ENCODE data around the gene PBX2.

GRCh38 chr6:32202186-32202585 is 12.2 kb upstream of the PBX2 start:
- TF ChIP-seq CTCF (IDR thresholded peaks at IDR 0.05; ENCODE audit: low read depth, low read length) (no peak), POLR2A (IDR thresholded peaks at IDR 0.05; ENCODE audit: extremely low read depth, insufficient read length) (no peak), MAX (IDR thresholded peaks at IDR 0.05; ENCODE audit: low read depth, low read length) (no peak), MYC (IDR thresholded peaks at IDR 0.05; ENCODE audit: low read depth, low read length) (no peak)

Data from NB4 (cell line).